Measurements from ENCODE around the gene FYB2.

DNA sequence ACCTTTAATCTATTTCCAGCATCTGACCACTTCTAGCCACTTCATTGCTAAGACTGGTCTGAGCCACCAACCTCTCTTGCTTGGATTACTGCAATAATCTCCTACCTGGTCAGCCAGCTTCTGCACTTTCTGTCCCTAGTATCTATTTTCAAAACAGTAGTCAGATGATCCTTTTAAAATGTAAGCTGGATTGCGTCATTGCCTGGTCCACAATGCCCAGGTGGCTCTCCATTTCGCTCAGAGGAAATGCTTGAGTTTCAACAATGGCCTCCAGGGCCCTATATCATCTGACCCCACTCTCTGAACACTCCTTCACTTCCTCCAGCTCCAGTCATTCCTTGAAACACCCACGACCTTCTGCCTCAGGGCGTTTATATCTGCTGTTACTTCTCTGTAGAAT, 2.3 kb downstream of the FYB2 start:
- TF ChIP-seq, protein P1, sequence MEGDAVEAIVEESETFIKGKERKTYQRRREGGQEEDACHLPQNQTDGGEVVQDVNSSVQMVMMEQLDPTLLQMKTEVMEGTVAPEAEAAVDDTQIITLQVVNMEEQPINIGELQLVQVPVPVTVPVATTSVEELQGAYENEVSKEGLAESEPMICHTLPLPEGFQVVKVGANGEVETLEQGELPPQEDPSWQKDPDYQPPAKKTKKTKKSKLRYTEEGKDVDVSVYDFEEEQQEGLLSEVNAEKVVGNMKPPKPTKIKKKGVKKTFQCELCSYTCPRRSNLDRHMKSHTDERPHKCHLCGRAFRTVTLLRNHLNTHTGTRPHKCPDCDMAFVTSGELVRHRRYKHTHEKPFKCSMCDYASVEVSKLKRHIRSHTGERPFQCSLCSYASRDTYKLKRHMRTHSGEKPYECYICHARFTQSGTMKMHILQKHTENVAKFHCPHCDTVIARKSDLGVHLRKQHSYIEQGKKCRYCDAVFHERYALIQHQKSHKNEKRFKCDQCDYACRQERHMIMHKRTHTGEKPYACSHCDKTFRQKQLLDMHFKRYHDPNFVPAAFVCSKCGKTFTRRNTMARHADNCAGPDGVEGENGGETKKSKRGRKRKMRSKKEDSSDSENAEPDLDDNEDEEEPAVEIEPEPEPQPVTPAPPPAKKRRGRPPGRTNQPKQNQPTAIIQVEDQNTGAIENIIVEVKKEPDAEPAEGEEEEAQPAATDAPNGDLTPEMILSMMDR (IDR thresholded peaks at IDR 0.05) = no peak
- TF ChIP-seq POLR2AphosphoS5 (IDR thresholded peaks at IDR 0.05) (no peak), POLR2A (IDR thresholded peaks at IDR 0.05) (no peak)
